Activated naive CD4-positive, alpha-beta T cell treated with anti-CD3 and anti-CD28 coated beads, Interleukin-2, amount 50 U/mL, for 72 hours (primary cell): ENCODE data around the gene KRT79. TPM values are rescaled to one million over a fixed set of nuclear protein-coding genes. Genes with fewer than 3 reads are reported as not detected.

Experiments
- ATAC-seq, 2 donors: fragments of 150-1000 bp; cut with Tn5 transposase; 2 replicates each; pipeline ENCODE4 v1.10.0; 2021; ENCODE audit warnings: mild to moderate bottlenecking in 2 of 2, moderate library complexity in 2 of 2
- DNase-seq, 2 donors: peaks; one replicate each; pipeline ENCODE4 v3.0.0; 2021 to 2022; ENCODE audit warnings: low spot score in 2 of 2
- H3K27ac Mint-ChIP-seq, 2 donors: one replicate each; pipeline ENCODE4 v1.8.0; 2022; ENCODE audit warnings: mild to moderate bottlenecking in 2 of 2, mixed read lengths in 2 of 2
- H3K36me3 Mint-ChIP-seq, 2 donors: one replicate each; pipeline ENCODE4 v1.8.0; 2022; ENCODE audit warnings: mixed read lengths in 2 of 2
- H3K9me3 Mint-ChIP-seq, 2 donors: one replicate each; pipeline ENCODE4 v1.8.0; 2022; ENCODE audit warnings: mixed read lengths in 2 of 2
- total RNA-seq, 2 donors: library from RNA; stranded (reverse); gene quantifications; one replicate each; pipeline ENCODE4 v1.2.3, GENCODE V29; 2022

The KRT79 gene
- total RNA-seq, 2 donors from 2014 or later: 0.12 to 0.25 TPM

DNA sequence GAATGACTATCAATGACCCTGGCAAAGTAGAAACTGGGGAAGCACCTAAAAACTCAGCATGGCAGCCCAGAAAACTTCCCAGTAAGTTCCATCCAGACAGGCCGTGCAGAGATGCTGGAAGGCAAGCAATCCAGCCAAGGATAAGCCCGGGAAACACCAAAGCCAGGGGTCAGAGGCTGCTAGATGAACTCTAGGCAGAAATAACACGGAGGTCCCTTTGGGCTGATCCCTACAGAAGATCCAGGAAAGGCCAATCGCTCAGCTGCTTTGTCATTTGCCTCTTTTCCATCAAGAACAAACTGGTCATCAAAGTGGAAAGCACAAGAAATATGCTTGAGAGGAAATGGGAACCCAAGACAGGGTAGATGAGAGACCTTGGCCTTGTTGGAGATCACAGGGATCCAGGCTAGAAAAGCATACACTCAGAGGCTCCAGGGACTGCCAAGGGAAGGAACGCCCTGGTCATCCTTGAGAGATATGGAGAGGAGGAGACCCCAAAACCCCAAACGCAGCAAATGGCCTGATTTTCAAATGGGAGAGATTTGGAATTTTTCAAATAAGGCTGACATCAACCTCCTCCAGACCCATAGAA lies 6.5 kb downstream of the KRT79 start:
- ATAC-seq: no peak
- H3K36me3 Mint-ChIP-seq: no peaks in the 10 kb centered on the region
- no peak overlapping the region for H3K27ac Mint-ChIP-seq
- no peaks in the 10 kb centered on the region for H3K9me3 Mint-ChIP-seq
- DNase-seq: no peak

DNA sequence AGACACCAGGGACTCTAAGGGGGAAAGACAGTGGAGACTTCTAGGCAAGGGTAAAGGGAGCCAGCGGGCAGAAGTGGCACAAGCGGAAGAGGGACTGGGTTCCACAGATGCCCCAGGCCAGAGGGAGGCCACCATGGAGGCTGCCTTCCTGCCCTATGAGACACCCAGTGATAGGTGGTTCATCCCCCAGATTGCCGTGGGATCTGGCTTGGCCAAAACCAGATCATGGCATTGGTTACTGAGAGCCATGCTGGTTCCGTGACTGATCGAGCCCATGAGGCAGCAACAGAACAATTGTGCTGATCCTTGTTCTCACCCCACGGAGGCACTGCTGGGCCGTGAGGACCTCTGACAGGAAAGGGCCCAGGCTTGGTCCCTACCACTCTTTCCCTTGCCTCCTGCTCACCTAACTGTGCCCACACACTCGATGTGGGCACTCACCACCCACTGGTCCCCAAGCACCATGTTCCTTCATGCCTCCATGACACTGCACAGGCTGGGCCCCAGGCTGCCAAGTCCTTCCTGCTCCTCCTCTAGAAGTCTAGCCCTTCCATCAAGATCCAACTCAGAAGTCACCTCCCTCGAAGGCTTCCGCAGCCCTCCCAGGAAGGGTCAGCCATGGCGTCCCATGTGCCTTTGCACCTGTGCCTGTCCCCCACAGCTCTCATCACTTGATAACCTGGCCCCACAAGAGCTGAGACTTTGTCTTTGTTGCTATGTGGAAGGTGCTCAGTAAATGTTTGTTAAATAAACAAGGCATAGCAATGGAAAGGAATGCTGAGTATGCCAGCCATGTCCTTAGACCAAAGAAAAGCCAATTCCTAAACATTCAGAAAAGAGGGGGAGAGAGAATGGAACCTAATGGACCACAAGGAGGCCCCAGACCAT lies 7.3 kb downstream of the KRT79 start:
- Mint-ChIP-seq H3K27ac (no peak overlapping the region), H3K36me3 (no peaks in the 10 kb centered on the region), H3K9me3 (no peaks in the 10 kb centered on the region)
- ATAC-seq (no peak), DNase-seq (no peak)

DNA sequence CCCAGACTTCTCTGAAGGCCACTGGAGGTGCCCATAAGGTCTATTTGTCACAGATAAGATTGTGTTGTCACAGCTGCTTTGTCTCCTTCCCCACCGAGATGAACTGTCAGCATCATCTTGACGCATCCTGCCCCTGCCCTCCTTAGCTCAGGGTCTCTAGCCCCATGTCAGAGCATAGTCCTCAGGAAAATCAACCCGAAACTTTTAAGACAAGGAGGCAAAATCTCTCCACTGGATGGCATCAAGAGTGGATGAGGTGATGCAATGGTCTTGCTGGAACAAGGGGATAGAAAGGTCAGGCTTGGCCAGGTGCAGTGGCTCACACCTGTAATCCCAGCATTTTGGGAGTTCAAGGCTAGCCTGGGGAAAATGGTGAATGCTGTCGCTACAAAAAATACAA lies 8.2 kb downstream of the KRT79 start:
- ATAC-seq: no peak
- H3K36me3 Mint-ChIP-seq: no peaks in the 10 kb centered on the region

DNA sequence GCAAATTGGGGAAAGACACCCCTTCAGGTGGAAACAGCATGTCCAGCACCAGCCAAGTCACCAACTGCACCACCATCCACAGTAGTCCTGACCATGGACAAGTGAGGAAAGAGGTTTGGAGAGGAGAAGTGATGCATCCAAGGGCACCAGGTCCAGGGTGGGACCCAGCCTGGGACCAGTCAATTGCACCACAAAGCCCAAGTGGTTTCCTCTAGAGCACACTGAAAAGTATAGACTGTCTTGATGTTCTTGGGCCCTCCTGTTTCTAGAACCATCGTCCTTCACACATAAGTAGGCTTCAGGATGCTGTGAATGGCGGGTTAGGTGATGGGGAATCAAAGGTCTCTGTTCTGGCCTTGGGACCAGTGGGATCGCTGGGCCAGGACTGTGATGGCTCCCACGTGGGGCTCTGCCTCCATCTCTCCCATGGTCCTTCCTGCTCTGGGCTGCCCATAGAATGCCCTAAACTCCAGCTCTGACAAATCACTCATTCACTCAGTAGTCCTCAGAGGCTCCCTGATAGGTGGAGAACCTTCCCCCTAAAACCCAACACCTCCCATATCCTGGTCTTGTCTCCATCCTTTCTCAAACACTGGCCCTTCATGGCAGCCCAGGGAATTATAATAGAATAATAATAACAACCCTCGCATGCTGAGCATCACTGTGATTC lies 9.2 kb downstream of the KRT79 start:
- no peak for DNase-seq
- Mint-ChIP-seq H3K27ac (no peak overlapping the region), H3K9me3 (no peaks in the 10 kb centered on the region), H3K36me3 (no peaks in the 10 kb centered on the region)
- no peak for ATAC-seq

More for the DNA sequence above, 8.2 kb downstream of the KRT79 start:
- DNase-seq: no peak
- Mint-ChIP-seq H3K27ac (no peak overlapping the region), H3K9me3 (no peaks in the 10 kb centered on the region)

DNA sequence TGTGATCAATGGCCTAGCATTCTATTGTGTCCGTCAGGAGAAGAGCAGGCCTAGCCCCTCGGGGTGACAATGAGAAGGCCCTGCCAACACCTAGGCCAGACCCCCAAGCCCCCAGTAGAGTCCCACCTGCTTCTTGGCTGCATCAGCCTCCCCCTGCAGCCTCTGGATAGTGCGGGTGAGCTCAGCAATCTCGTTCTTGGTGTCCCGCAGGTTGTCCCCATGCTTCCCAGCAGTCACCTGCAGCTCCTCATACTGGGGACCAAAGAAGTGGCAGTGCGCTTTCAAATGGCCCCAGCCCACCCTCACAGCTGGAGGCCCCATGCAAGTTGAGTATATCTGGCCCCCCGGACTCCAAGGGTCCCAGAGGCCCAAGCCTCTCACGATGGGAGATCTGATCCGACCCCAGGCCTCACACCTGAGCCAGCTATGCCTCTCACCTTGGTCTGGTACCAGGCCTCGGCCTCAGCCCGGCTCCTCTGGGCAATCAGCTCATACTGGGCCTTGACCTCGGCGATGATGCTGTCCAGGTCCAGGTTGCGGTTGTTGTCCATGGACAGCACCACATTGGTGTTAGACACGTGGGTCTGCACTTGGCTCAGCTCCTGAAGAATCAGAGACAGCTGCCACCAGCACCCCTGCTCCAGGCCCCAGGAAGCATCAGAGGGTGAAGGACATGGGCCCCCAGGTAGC lies 10.2 kb downstream of the KRT79 start:
- no peaks in the 10 kb centered on the region for H3K36me3 Mint-ChIP-seq
- DNase-seq (no peak), ATAC-seq (no peak)
- no peaks in the 10 kb centered on the region for H3K9me3 Mint-ChIP-seq
- H3K27ac Mint-ChIP-seq: peak overlapping the region in 1 of 2 donors; percentile 69

DNA sequence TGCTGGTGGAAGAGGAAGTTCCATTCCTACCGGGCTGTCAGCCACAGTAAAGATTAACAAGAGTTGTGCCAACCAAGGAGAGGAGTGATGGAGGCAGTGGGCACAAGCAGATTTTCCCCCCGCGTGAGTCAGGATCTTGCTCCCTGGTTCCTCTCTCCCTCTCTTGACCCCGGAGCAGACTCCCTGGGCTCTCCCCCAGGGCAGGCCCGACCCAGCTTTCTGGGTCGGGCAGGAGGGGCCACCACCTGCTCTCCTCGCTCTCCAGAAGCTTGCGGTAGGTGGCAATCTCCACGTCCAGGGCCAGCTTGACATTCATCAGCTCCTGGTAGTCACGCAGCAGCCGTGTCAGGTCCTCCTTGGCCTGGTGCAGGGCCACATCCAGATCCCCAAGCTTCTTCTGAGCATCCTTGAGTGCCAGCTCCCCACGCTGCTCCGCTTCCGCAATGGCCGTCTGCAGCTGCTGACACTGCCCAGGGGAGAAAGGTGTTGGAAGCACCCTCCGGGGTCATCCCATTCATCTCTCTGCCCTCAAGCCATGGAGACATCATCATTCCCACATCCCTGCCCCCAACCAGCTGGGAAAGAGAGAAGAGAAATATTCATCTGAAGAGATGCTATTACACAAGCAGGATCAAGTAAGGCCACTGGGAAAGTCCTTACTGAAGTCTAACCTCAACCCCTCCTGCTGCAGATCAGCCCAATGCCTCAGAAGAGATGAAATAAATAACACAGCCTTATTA lies 11.2 kb downstream of the KRT79 start:
- DNase-seq (no peak), ATAC-seq (no peak)
- no peaks in the 10 kb centered on the region for H3K36me3 Mint-ChIP-seq
- H3K9me3 Mint-ChIP-seq: no peaks in the 10 kb centered on the region
- no peak overlapping the region for H3K27ac Mint-ChIP-seq

DNA sequence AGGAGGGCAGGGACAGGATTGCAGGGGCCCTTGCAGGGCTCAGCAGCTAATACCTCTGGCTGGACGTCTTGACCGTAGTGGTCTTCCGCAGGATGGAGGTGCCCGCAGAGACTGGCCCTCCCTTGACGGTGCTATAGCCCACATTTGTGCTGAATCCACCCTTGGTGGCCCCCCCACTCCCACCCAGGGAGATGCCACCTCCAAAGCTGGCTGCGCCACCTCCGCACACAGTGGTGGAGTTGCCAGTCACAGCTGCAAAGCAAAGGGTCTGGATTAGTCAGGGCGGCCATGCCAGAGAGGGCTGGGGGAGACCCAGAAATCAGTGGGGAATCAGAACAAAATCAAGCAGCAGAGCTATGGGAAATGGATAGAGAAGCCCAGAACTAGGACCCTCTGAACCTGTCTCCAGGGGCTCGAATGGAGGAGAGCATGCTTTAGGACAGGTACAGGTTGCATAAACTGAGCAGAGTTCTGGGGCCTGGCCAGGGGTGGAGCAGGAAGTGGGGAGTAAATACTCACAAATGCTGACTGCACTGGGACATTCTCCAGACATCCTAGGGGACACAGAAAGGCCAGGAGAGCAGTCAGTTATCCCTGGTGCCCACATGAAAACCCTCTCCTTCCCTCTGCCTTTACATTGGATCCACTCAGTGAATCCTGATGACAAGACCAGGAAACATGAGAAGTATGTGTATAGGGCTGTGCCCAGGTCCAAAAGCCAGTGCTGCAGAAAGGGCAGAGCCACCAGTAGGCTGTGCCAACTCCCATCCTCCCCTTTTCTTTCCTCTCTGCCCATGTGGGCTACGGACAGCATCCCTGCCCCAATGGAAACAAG lies 12.1 kb downstream of the KRT79 start:
- no peaks in the 10 kb centered on the region for H3K36me3 Mint-ChIP-seq
- ATAC-seq: no peak
- no peak for DNase-seq
- H3K9me3 Mint-ChIP-seq: no peaks in the 10 kb centered on the region
- H3K27ac Mint-ChIP-seq: peak overlapping the region in 1 of 2 donors; percentile 43

DNA sequence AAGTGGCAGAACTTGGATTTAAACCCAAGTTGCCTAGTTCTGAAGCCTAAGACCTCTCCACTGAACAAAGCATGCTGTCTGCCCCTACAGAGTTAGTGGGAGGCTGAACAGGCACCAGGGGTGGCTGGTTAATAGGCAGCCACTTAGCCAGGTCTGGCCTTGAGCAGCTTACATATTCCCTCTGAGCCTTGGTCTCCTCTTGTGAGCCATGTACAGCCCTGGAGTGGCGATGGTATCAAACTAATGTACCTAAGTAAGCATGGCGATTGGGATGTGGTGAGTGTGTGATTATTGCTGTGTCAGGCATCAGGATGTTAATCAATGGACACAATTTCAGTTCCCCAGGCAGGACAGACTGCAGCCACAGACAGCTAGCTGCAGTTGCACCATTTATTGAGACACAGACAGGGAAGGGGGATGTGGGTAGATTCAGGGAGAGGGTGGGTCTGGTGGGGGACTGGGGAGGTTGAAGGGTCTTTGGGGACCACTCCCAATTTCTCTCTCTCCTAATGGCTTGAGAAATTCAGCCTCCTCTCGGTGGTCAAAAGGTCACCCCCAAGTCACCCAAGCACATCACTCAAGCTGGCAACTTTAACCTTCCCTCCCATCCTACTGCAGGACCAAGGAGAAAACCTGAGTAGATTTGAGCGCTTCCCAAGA lies 12.9 kb downstream of the KRT79 start:
- DNase-seq (no peak), ATAC-seq (no peak)
- H3K9me3 Mint-ChIP-seq: no peaks in the 10 kb centered on the region
- no peak overlapping the region for H3K27ac Mint-ChIP-seq
- H3K36me3 Mint-ChIP-seq: no peaks in the 10 kb centered on the region

DNA sequence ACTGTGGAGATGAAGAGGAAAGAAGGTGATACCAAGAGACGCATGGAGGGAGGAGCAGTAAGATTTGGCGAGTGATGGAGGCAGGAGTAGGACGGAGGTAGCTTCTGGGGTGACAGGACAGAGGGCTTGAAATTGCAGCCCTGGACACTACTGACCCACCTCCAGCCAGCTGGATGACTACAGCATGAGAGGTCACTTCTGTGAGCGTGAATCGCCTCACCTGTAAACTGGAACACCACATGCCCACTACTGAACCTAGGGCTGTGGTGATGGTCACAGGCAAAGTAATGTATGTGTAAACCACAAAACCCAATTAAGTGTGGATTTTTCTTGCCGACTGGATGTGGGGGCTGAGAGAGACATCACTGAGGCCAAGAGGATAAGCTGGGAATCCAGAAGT lies 13.6 kb downstream of the KRT79 start:
- no peak for ATAC-seq
- H3K9me3 Mint-ChIP-seq: no peaks in the 10 kb centered on the region
- H3K36me3 Mint-ChIP-seq: no peaks in the 10 kb centered on the region
- DNase-seq: no peak
- H3K27ac Mint-ChIP-seq: no peak overlapping the region

DNA sequence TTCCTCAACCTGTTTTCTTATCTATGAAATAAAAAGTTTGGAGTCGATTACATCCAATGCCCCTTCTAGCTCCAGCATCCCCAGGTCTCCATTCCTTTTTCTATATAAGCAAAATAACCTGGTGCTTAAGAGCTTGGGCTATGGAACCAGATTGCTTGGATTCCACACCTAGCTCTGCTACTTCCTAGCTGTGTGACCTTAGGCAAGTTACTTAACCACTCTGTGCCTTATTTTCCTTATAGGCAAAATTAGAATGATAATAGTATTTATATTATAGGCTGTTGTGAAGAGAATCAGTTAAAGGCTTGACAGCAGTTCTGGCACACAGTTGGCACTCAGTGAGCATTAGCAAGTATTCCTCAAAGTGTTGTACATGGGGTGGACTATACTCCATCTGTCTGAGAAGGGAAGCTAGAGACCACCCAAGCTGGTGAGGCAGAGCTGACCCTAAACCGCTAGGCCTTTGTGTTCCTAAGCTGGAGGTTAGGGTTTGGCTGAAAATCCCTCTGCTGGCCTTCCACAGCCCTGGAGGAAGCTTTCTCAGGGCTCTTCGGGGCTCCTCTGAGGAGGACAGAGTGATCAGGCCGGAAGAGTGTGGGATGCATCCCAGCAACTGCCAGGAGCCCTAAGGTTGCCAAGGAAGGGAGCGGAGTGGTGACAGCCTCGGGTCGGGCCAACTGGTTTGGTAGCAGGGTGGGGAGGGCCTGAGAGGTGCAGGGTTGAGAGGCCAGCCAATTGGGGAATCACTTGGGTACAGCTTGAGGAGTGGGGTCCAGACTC lies 14.2 kb downstream of the KRT79 start:
- Mint-ChIP-seq H3K36me3 (no peaks in the 10 kb centered on the region), H3K9me3 (no peaks in the 10 kb centered on the region), H3K27ac (no peak overlapping the region)
- no peak for ATAC-seq
- DNase-seq: no peak

DNA sequence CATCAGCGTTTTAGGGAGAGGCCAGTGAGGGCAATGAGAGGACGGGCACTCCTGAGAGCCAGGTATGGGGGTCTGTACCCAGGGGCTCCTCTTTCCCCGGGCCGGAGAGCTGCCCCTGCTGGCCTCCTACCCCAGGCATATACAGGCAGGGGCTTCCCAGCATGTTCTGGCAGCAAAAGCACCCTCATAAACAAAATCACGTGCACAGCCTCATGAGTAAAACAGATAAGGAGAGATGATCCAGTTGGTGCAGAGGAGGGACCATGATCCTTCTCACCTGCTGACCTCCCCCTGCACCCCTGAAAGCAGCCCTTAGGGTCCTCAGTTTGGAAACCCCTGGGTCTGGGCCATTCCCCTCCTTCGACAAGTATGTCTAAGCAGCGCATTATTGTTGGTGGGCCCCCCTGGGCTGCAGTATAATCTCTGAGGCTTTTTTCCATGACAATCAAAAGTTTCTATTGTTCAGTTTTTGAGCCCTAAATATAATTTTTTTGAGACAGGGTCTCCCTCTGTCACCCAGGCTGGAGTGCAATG lies 15.2 kb downstream of the KRT79 start:
- Mint-ChIP-seq H3K27ac (no peak overlapping the region), H3K36me3 (no peaks in the 10 kb centered on the region), H3K9me3 (no peaks in the 10 kb centered on the region)
- no peak for DNase-seq
- no peak for ATAC-seq

DNA sequence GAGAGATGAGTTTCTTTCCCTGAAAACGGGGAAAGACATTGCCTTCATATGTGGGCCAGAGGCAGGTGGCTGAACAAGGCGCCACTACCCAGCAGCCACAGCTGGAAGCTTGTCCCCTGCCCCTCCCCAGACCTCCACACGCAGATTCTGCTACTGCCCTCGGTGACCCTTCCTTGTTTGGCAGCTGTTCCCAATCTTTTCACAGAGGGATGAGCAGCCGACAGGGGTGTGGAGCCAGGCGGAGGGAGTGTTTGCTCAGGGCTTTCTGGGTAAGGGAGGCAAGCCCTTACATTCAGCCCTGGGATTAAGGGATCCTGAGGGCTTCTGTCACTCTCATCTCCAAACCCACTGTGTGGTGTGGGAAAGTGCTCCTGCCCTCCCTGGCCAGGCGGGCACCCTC lies 15.7 kb downstream of the KRT79 start:
- no peak for ATAC-seq
- no peaks in the 10 kb centered on the region for H3K36me3 Mint-ChIP-seq
- no peaks in the 10 kb centered on the region for H3K9me3 Mint-ChIP-seq
- H3K27ac Mint-ChIP-seq: no peak overlapping the region
- DNase-seq: no peak

DNA sequence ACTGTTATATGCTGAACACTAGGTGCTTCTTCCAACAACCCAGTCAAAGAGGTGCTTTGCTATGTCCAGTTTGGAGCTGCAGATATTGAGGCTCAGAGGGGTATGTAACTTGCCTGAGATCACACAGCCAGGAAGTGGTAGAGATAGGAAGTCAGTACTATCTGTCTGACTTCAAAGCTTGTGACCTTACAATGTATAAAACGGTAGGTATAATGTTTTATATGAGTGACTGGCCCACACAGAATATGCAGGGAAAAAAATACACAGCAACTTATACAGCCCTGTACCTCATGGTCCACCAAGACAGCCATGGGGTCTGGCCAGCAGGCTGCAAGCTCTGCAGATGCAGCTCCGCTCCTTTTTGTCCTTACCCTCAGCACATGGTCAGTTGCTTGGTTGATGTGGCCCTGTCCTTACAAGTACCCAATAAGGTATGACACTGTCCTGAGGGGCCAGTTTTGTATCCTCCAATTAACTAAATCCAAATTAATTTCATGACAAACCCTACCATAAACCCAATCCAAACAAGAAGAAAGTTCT lies 16.3 kb downstream of the KRT79 start:
- DNase-seq (no peak), ATAC-seq (peak in 1 of 2 donors; percentile 44)
- no peaks in the 10 kb centered on the region for H3K9me3 Mint-ChIP-seq
- no peaks in the 10 kb centered on the region for H3K36me3 Mint-ChIP-seq
- H3K27ac Mint-ChIP-seq: no peak overlapping the region

DNA sequence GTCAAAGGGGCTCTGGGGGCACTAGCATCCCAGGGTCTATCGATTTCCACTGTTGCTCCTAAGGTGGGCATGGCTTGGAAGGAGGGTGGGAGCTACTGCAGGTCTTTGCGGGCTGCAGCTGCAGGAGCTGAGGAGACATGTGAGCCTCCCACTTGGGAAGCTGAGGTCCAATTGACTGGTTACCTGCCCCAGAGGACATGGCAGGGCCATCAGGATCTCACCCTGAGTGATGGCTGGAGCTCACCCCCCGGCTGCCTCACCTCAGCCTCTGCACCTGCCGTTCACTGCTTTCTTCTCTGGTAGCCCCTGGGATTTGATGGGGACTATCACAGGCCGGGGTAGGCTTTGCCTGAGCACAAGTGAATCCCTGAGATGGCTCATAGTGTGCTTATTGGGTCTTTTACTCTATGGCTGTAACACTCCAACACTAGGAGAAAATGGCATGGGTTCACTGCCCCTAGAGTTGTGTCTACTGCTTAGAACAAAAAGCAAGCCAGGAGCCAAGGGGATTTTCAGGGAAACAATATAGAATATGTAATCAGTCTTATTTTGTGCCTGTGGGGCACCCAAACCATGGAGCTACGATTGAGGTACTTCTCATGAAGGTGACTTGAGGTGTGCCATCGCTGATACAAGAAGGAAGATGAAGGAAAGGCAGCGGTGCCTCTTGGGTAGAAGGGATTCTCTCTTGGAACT lies 17.0 kb downstream of the KRT79 start:
- ATAC-seq (no peak), DNase-seq (no peak)
- Mint-ChIP-seq H3K36me3 (no peaks in the 10 kb centered on the region), H3K27ac (no peak overlapping the region), H3K9me3 (no peaks in the 10 kb centered on the region)
